ENCODE measurements around the gene TPCN2. TPM values are rescaled to one million over a fixed set of nuclear protein-coding genes. Genes with fewer than 3 reads are reported as not detected.
"Not testable (repeated sequence)": the region's sequence is repeated elsewhere in the genome, so short reads cannot be mapped to it uniquely, and the experiment has no call there.

TPCN2 gene
- total RNA-seq, 2 donors from 2014 or later, result 11.7 to 17.8 TPM

- H3K36me3 Mint-ChIP-seq (ENCODE audit: insufficient read depth in 2 of 2), result peaks cover 10 to 11% of the 10 kb centered on the region in 2 donors
- DNase-seq (no peak), ATAC-seq (replicated peaks in 1 of 2) (no peak)
- peaks cover 6% of the 10 kb centered on the region for H3K27me3 Mint-ChIP-seq (ENCODE audit: low read depth)
- peaks cover 25% of the 10 kb centered on the region for H3K4me1 Mint-ChIP-seq (ENCODE audit: low read depth)
- no peak overlapping the region for H3K27ac Mint-ChIP-seq
- H3K4me3 Mint-ChIP-seq, result no peak overlapping the region
- H3K9me3 Mint-ChIP-seq, result peaks cover 8 to 9% of the 10 kb centered on the region in 2 donors
Measured at GRCh38 chr11:69141742-69142141, 93.0 kb downstream of the TPCN2 start.

GRCh38 chr11:69142895-69143294 is 94.2 kb downstream of the TPCN2 start:
- ATAC-seq (replicated peaks in 1 of 2), result no peak
- H3K27ac Mint-ChIP-seq, result no peak overlapping the region

GRCh38 chr11:69144316-69145049 is 95.8 kb downstream of the TPCN2 start:
- peak; percentile 22 to 40 for DNase-seq
- ATAC-seq (replicated peaks in 1 of 2), result peak; percentile 87 to 91
- H3K27ac Mint-ChIP-seq, result peak overlapping the region; percentile 61
- peaks cover 11 to 15% of the 10 kb centered on the region in 2 donors for H3K36me3 Mint-ChIP-seq (ENCODE audit: insufficient read depth in 2 of 2)
- H3K4me1 Mint-ChIP-seq (ENCODE audit: low read depth), result peaks cover 25% of the 10 kb centered on the region
- H3K4me3 Mint-ChIP-seq, result peak overlapping the region; percentile 46 to 54
- peaks cover 8 to 9% of the 10 kb centered on the region in 2 donors for H3K9me3 Mint-ChIP-seq
- peaks cover 6% of the 10 kb centered on the region for H3K27me3 Mint-ChIP-seq (ENCODE audit: low read depth)

More at GRCh38 chr11:69142895-69143294, 94.2 kb downstream of the TPCN2 start:
- no peak for DNase-seq
- Mint-ChIP-seq H3K9me3 (peaks cover 8 to 9% of the 10 kb centered on the region in 2 donors), H3K36me3 (ENCODE audit: insufficient read depth in 2 of 2) (peaks cover 10 to 11% of the 10 kb centered on the region in 2 donors), H3K4me3 (no peak overlapping the region), H3K27me3 (ENCODE audit: low read depth) (peaks cover 6% of the 10 kb centered on the region), H3K4me1 (ENCODE audit: low read depth) (peaks cover 25% of the 10 kb centered on the region)

GRCh38 chr11:69145050-69145380 is 96.3 kb downstream of the TPCN2 start:
- ATAC-seq (replicated peaks in 1 of 2), result no peak
- no peak for DNase-seq
- peaks cover 6% of the 10 kb centered on the region for H3K27me3 Mint-ChIP-seq (ENCODE audit: low read depth)
- peaks cover 25% of the 10 kb centered on the region for H3K4me1 Mint-ChIP-seq (ENCODE audit: low read depth)
- H3K9me3 Mint-ChIP-seq, result peaks cover 8 to 9% of the 10 kb centered on the region in 2 donors
- H3K36me3 Mint-ChIP-seq (ENCODE audit: insufficient read depth in 2 of 2), result peaks cover 11 to 15% of the 10 kb centered on the region in 2 donors
- H3K4me3 Mint-ChIP-seq, result peak overlapping the region in 1 of 2 donors; percentile 54
- peak overlapping the region; percentile 61 for H3K27ac Mint-ChIP-seq

GRCh38 chr11:69148377-69148762 is 99.6 kb downstream of the TPCN2 start:
- H3K27ac Mint-ChIP-seq, result no peak overlapping the region
- H3K27me3 Mint-ChIP-seq (ENCODE audit: low read depth), result no peaks in the 10 kb centered on the region
- peaks cover 10 to 12% of the 10 kb centered on the region in 2 donors for H3K9me3 Mint-ChIP-seq
- H3K36me3 Mint-ChIP-seq (ENCODE audit: insufficient read depth in 2 of 2), result peaks cover 11 to 16% of the 10 kb centered on the region in 2 donors
- H3K4me3 Mint-ChIP-seq, result no peak overlapping the region
- ATAC-seq (replicated peaks in 1 of 2) (no peak), DNase-seq (no peak)
- H3K4me1 Mint-ChIP-seq (ENCODE audit: low read depth), result peaks cover 11% of the 10 kb centered on the region

- peaks cover 10 to 12% of the 10 kb centered on the region in 2 donors for H3K9me3 Mint-ChIP-seq
- no peak overlapping the region for H3K4me3 Mint-ChIP-seq
- peaks cover 11 to 16% of the 10 kb centered on the region in 2 donors for H3K36me3 Mint-ChIP-seq (ENCODE audit: insufficient read depth in 2 of 2)
- H3K4me1 Mint-ChIP-seq (ENCODE audit: low read depth), result peaks cover 11% of the 10 kb centered on the region
- H3K27ac Mint-ChIP-seq, result no peak overlapping the region
- H3K27me3 Mint-ChIP-seq (ENCODE audit: low read depth), result no peaks in the 10 kb centered on the region
- DNase-seq, result no peak
- ATAC-seq (replicated peaks in 1 of 2), result no peak
Measured at GRCh38 chr11:69148806-69149205, 100.1 kb downstream of the TPCN2 start.

GRCh38 chr11:69149338-69150045 is 100.8 kb downstream of the TPCN2 start:
- not testable (repeated sequence) for H3K27me3 Mint-ChIP-seq (ENCODE audit: low read depth); H3K27ac Mint-ChIP-seq
- H3K36me3 Mint-ChIP-seq (ENCODE audit: insufficient read depth in 2 of 2), result peaks cover 11 to 16% of the 10 kb centered on the region in 2 donors

GRCh38 chr11:69150175-69150574 is 101.4 kb downstream of the TPCN2 start:
- ATAC-seq (replicated peaks in 1 of 2) (no peak), DNase-seq (no peak)
- Mint-ChIP-seq H3K4me1 (ENCODE audit: low read depth) (no peaks in the 10 kb centered on the region), H3K27ac (no peak overlapping the region), H3K9me3 (peaks cover 10 to 12% of the 10 kb centered on the region in 2 donors), H3K27me3 (ENCODE audit: low read depth) (no peaks in the 10 kb centered on the region), H3K36me3 (ENCODE audit: insufficient read depth in 2 of 2) (peaks cover 9 to 14% of the 10 kb centered on the region in 2 donors), H3K4me3 (no peak overlapping the region)

More at GRCh38 chr11:69149338-69150045, 100.8 kb downstream of the TPCN2 start:
- not testable (repeated sequence) for ATAC-seq (replicated peaks in 1 of 2); DNase-seq; H3K4me1 Mint-ChIP-seq (ENCODE audit: low read depth); H3K4me3 Mint-ChIP-seq
- peaks cover 10 to 12% of the 10 kb centered on the region in 2 donors for H3K9me3 Mint-ChIP-seq

GRCh38 chr11:69151836-69152235 is 103.1 kb downstream of the TPCN2 start:
- Mint-ChIP-seq H3K27ac (no peak overlapping the region), H3K27me3 (ENCODE audit: low read depth) (no peaks in the 10 kb centered on the region), H3K36me3 (ENCODE audit: insufficient read depth in 2 of 2) (peaks cover 0 to 6% of the 10 kb centered on the region in 2 donors), H3K4me1 (ENCODE audit: low read depth) (no peaks in the 10 kb centered on the region), H3K4me3 (no peak overlapping the region), H3K9me3 (peaks cover 2 to 3% of the 10 kb centered on the region in 2 donors)
- ATAC-seq (replicated peaks in 1 of 2), result no peak
- DNase-seq, result no peak

- Mint-ChIP-seq H3K27ac (no peak overlapping the region), H3K4me1 (ENCODE audit: low read depth) (no peaks in the 10 kb centered on the region), H3K27me3 (ENCODE audit: low read depth) (no peaks in the 10 kb centered on the region), H3K36me3 (ENCODE audit: insufficient read depth in 2 of 2) (peaks cover 0 to 6% of the 10 kb centered on the region in 2 donors), H3K9me3 (peaks cover 2 to 3% of the 10 kb centered on the region in 2 donors), H3K4me3 (no peak overlapping the region)
- DNase-seq, result no peak
- ATAC-seq (replicated peaks in 1 of 2), result no peak
Measured at GRCh38 chr11:69152733-69153421, 104.1 kb downstream of the TPCN2 start.

- no peak overlapping the region for H3K27ac Mint-ChIP-seq
- ATAC-seq (replicated peaks in 1 of 2) (no peak), DNase-seq (no peak)
- H3K4me1 Mint-ChIP-seq (ENCODE audit: low read depth), result no peaks in the 10 kb centered on the region
- peaks cover 0 to 2% of the 10 kb centered on the region in 2 donors for H3K36me3 Mint-ChIP-seq (ENCODE audit: insufficient read depth in 2 of 2)
- H3K27me3 Mint-ChIP-seq (ENCODE audit: low read depth), result no peaks in the 10 kb centered on the region
- H3K4me3 Mint-ChIP-seq, result no peak overlapping the region
- H3K9me3 Mint-ChIP-seq, result peaks cover 2 to 3% of the 10 kb centered on the region in 2 donors
Measured at GRCh38 chr11:69153661-69154060, 104.9 kb downstream of the TPCN2 start.

GRCh38 chr11:69154211-69154913 is 105.6 kb downstream of the TPCN2 start:
- H3K27me3 Mint-ChIP-seq (ENCODE audit: low read depth), result no peaks in the 10 kb centered on the region
- H3K4me1 Mint-ChIP-seq (ENCODE audit: low read depth), result no peaks in the 10 kb centered on the region
- DNase-seq (no peak), ATAC-seq (replicated peaks in 1 of 2) (no peak)
- no peak overlapping the region for H3K27ac Mint-ChIP-seq
- H3K4me3 Mint-ChIP-seq, result no peak overlapping the region
- H3K36me3 Mint-ChIP-seq (ENCODE audit: insufficient read depth in 2 of 2), result peaks cover 0 to 2% of the 10 kb centered on the region in 2 donors
- peaks cover 2 to 3% of the 10 kb centered on the region in 2 donors for H3K9me3 Mint-ChIP-seq

All from activated T-cell treated with anti-CD3 and anti-CD28 coated beads, Interleukin-2, amount 50 U/mL, for 72 hours (primary cell).